Measurements from ENCODE around the gene TSPYL6.
A peak's percentile ranks its signal among the peaks of the same experiment; 100 is the strongest.

Gene TSPYL6

GRCh38 chr2:54255230-54256090, 569 bp downstream of the TSPYL6 start:
- no peak for DNase-seq

DNA sequence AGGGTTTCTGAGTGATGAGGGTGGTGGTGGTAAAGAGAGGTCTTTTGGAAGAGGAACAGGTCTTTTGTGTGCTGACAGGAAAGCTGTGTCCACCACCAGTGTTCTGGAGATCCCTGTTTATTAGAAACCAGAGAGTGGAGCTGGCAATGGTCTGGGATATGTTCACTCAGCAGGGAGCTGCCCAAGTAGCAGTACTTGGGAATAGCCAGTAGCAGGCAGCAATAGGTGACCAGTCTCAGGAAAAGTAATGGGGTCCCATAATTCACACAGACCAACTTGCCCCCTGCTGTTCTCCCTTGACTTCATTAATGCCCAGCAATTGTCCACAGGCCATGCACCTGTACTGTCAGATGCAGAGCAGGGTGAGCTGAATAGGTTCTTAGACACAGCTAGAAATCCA, 1.8 kb downstream of the TSPYL6 start:
- no peak for DNase-seq

DNA sequence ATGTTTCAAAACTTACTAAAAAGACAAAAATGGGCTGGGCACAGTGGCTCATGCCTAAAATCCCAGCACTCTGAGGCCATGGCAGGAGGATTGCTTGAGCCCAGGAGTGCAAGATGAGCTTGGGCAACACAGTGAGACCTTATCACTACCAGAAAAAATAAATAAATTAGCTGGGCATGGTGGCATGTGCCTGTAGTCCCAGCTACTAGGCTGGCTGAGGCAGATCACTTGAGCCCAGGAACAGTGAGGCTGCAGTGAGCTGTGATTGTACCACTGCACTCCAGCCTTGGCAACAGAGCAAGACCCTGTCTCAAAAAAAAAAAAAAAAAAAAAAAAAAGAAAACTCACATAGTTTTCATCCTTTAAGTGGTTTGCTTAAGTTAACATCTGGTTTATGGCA, 6.4 kb downstream of the TSPYL6 start:
- DNase-seq: no peak

- DNase-seq: no peak
These were observed 8.9 kb downstream of the TSPYL6 start for GRCh38 chr2:54247115-54247514.

DNA sequence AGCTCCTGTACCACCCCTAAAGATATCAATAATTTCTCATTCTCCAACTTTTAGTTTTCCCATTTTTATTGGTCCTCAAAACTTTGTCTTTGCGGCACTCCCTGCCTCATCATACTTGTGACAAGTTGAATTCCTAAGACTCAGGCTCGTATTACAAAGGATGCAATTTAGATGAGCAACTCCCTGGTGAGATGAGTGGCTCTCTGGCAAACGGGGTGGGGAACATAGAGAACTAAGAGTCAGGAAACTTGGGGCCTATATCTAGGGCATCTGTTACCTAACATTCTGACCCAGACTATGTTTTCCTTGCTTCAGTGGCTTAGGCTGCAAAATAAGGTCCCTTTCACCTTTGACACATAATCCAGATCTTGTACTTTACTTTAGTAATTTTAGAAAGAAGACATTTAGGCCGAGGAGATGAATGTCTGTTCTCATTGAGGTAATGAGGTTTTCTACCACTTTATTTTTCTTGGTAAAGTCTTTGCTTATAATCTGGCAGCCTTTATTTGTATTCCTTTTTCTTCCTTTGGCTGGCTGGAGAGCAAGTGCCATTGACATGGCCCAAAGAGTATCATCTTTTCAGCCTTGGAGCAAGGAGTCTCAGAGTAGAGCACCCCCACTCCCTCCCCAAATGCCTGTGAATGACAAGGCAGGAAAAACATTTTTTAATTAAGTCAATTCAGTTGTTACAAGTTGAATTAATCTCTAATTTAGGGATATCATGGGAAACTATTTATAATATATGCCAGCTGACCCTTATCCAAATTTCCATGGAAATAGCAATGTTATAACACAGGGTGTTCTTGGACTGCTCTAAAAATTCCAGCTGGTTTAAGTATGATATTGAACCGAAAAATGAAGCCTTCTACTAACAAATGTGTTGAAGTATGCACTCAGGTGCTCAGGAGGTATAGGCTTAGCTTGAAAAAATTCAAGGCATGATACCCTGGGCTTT, 15.2 kb downstream of the TSPYL6 start:
- DNase-seq: no peak

DNA sequence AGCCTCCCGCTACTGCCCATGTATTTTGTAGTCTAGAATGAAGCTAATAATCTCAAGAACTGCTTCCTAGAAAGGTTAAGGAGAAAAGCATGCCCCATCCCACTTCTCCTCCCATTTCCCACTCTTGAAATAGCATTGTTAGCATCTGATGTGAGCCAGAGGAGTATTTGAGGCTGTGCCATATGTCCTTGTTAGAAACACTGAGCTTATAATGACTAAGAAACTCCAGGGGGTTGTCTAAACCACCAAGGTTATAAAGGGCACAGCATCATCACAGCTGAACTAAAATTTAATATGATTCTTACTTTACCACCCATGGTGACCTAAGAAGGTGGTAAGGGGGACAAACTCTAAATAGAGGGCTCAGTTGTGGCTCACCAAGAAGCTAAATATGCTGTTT, 16.6 kb downstream of the TSPYL6 start:
- DNase-seq: no peak

DNA sequence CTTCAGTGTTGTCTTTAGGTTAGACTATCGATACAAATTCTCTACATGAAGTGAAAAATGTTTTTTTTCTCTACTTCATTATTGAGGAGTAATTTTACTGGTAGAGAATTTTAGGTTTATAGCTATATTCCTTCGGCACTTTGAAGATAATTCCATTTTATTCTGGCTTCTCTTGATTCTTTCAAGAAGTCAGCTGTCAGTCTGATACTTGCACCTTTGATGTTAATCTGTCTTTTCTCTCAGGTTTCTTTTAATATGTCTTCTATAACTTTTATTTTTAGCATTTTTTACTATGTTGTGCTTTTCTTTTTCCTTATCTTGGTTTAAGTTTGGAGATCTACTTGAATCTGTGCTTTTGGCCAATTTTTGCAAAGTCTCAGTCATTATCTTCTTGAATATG, 18.6 kb downstream of the TSPYL6 start:
- DNase-seq: no peak

GRCh38 chr2:54233832-54234649, 22.0 kb downstream of the TSPYL6 start:
- DNase-seq: no peak

GRCh38 chr2:54228945-54229344, 27.1 kb downstream of the TSPYL6 start:
- no peak for DNase-seq

DNA sequence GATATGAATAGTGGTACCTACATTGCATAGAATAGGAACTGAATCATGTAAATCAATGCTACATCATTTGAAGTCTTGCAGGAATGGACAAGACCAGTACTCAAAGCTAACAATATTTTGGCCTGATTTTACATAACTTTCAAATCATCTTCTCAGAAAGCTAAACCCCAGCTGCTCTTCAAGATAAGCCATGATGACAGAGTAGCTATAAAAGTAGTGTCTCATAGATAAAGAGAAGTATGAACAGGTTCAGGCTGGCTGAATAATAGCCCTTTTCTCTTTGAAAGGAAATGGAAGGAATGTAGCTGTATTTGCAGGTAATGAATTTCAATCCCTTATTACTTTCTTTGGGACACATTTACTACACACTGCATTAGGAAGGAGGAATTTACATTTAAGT, 28.2 kb downstream of the TSPYL6 start:
- peak; percentile 30 for DNase-seq

GRCh38 chr2:54226260-54226659, 29.8 kb downstream of the TSPYL6 start:
- DNase-seq: no peak

- no peak for DNase-seq
These were observed 31.0 kb downstream of the TSPYL6 start for GRCh38 chr2:54224997-54225396.

DNA sequence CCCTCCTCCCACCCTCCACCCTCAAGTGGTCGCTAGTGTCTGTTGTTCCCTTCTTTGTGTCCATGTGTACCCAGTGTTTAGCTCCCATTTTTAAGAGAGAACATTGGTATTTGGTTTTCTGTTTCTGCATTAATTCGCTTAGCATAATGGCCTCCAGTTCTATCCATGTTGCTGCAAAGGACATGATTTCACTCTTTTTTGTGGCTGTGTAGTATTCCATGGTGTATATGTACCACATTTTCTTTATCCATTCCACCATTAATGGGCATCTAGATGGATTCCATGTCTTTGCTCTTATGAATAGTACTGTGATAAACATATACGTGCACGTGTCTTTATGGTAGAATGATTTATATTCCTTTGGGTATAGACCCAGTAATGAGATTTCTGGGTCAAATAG, 42.9 kb downstream of the TSPYL6 start:
- DNase-seq: no peak

DNA sequence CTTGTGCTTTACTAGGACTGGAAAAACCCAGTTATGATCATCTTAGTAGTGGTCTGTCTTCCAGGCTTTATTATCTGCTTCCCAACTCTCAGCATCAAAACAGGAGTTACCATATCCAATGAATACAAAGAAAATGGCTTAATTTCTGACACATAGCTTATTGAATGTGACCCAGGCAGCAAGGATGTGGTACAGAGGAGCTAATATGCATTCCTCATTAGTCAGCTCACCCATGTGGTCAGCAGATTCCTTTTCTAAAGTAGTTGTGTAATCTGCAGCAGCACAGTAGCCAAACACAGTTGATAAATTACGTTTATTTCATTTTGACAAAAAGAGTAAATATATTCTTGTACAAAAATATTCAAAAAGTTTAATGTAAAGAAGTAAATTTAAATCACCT, 43.6 kb downstream of the TSPYL6 start:
- no peak for DNase-seq

DNA sequence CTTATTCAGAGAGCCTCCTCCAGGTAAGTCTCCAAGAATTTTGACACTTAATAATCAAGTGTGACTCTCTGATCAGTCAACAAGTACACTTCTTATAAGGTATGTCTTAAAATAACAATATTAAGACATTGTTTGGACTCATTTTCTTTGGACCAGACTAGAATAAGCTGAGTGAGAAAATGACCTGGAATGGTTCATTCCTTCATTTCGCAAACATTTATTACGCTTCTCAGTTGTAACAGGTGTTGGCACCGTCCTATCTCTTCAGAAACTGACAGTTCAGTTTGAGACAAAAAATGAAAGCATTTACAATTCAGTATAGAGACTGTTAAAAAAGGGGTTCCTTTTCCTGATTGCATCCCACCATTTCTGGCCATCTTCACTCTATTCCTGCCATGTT, 46.6 kb downstream of the TSPYL6 start:
- no peak for DNase-seq

DNA sequence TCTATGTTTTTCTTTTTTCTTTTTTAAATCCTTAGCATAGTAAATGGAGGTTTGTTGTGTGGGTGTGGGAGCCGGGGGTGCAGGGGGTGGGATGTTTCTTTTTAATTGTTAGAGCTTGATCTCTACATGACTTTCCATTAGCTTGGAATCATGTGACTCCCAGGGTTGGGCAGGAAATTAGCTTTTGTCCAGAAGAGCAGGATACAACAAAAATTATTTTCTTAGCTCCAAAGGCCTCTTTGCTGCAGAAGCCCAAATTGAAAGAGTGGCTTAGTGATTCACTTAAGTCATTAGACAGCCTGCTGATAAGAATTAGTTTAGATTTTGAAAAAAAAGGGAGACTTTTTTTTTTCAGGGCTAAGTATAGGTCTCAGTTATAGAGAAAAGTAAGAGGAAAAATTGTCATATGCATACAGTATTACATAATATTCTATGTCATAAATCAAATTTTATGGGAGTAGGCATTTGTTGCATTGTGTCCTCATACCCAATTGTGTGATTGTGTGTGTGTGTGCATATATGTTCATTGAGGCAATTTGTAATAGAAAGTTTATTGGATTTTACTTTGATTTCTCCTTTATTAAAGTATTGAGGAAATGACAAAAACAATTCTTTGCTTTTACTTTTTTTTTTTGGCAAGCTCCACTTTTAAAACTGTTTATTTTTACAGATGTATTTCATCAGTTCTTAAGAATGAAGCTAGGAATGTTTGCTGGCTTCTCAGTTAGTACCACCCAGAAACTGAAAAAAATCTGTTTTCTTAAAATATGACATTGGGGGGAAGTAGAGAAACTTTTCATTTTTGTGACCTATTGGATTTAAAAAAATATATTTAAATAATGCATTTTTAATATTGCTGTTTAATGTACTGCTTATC, 47.4 kb downstream of the TSPYL6 start:
- DNase-seq: no peak

- no peak for DNase-seq
These were observed 48.3 kb downstream of the TSPYL6 start for GRCh38 chr2:54207666-54208195.

DNA sequence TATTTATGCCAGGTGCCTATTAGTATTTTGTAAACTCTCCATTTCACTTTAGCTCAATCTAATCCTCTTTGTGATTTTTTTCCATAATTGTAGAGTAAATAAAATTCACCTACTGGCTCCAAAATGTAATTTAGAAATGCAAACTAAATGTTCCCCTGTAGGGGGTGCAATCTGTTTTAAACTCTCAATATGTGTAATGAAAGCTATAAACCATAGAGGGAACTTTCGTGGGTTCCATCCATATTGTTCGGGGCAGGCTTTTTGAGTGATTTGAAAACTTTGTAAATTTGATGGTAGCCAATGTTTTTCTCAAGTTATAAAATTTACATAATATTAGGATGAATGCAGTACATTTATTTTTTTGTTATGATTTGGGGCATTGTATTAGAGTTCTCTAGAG, 49.4 kb downstream of the TSPYL6 start:
- peak; percentile 51 for DNase-seq

GRCh38 chr2:54204476-54204875, 51.6 kb downstream of the TSPYL6 start:
- DNase-seq: no peak
